ENCODE measurements around the gene NEURL4.

The NEURL4 gene

DNA sequence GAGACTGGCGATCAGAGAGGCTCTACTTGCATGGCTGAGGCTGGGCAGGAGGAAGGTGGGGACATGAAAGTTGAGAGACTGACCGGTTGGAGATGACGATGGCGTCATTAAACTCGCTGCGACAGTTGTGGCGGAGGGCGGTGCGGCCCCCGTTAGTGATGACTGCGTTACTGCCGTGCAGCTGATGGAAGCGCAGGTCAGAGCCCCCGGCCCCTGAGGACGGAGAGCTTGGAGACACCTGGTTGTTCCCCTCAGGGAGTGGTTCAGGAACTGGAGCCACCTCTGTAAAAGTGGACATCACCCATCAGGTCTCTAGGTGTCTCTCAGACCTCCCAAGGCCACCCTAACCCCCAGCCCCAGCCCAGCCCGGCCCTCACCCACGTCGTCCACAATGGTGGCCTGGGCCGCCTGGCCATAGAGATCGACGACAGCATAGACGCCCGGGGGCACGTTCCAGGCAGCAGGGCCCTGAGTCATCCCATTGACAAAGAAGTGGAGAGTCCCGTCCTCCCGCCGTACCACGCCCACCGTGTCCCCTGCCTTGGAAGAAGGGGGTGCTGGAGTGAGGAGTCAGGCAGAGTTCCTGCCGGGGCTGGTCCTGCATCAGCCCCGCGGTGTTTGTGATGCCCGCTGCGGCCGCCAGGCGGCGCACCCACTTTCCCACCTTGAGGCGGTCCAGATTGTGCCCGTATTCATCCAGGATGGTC lies 5.3 kb downstream of the NEURL4 start:
- peak; percentile 80 for DNase-seq (ENCODE audit: low spot score)

DNA sequence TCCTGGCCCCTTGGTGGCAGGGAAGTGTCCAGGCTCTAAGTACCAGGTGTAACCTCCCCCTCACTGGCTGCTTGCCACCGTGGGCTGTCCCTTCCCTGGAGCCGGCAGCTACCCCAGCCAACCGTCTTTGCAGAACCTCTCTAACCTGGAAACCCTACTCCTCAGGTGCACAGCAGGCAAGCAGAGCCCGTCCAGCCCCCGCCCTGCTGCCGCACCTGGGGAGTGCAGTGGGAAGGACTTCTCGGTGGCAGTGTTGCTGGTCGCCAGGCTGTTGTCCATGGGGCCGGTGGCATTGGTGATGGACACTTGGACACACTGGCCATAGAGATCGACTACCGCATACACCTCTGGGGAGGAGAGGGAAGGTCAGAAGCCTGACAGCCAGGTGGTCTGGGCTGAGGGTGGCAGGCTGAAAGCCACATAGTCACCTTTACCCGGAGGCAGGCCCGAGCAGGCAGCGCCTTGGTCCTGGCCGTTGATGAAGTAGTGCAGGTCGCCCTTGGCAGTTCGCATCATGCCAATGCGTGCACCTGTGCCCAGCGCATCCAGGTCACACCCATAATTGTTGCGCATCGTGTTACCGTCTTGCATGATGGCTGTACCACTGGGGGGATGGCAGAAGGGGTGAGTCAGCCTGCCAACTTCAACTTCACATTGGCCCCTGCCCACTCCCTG lies 6.5 kb downstream of the NEURL4 start:
- DNase-seq (ENCODE audit: low spot score), result no peak

GRCh38 chr17:7321466-7321865 lies 7.7 kb downstream of the NEURL4 start:
- DNase-seq (ENCODE audit: low spot score), result no peak

DNA sequence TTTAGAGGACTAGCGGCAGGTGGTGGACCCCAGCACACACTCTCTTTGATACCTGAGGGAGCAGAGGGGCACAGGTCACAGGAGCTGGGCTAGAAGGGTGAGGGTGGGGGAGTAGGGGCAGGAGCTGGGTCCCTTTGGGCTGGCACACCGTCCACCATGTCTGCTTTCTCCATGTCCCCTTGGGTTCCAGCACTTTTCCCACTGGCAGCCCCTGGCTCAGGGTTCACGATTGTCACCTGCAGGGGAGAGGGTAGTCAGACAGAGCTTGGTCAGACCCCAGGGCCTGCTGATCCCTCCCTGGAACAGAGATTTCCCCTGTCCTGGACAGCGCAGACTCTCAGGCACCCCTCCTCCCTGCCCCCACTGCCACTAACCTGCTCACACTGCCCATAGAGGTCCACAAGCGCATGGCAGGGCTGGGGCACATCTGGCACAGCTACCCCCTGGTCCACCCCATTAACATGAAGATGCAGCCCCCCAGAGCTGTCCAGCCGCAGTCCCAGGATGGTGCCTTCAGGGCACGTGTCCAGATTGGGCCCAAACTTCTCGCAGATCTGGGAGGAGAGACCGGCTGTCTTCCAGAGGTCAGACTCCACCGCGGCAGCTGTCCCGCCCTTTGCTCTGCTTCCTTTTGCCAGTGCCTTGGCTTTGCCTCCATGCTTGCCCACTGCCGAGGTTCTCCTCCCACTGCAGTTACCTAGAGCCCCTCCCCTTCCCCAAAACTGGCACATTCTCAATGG lies 10.8 kb downstream of the NEURL4 start:
- no peak for DNase-seq (ENCODE audit: low spot score)

DNA sequence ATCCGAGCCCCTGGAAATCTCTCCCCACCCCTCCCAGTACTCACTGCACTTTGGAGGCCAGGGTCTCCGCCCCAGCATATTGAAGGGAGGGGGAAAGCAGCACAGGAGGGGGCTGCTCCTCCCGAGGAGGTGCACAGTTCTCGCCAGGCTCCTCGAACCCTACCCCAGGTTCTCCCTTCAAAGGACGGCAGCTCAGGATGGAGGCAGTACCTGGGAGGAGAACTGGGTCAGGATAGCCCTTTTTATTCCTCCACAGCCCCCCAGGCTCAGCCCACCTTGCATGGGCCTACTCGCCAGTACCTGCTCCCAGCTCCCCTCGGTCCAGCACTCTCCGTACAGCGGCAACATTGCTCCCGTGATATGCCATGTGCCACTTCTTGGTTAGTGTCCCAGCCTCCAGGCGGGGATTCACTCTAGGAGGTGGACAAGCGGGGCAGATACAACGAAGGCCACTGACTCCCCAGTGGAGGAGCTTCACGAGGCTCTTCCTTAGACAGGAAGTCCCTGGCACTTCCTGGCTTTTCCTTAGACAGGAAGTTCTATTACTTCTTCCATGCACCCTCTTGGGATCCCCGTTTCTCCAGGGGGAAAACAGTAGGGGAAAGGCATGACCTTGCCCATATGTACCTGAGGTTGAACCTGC lies 11.9 kb downstream of the NEURL4 start:
- no peak for DNase-seq (ENCODE audit: low spot score)

DNA sequence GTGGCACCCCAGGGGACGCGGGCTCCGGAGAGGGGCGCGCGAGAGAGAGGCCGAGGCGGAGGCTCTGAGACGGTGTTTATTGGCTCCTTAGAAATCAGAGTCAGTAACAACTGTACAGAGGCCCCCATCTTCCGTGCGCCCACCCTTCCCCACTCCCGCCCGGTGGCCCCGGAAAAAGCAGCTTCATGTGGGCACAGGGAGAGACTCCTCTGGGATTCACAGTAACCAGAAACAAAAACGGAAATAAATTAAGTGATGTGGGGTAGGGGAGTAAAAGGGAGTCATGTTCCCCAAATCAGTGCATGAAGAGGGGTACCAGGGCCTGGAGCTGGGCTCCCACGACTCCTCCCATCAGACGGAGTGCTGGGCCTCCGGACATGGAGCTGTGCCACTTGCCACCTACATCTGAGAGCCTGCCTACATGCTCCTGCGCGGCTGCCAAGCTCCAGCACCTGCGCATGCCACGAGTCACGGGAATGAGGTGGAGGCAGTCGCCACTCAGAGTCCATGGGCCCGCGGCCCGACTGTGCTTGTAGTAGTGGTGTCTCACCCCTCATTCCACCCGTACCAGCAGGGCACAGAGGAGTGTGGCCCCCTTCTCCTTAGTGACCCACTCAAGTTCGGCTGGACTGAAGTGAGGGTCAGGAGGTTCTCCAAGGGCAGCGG lies 13.4 kb downstream of the NEURL4 start:
- no peak for DNase-seq (ENCODE audit: low spot score)

DNA sequence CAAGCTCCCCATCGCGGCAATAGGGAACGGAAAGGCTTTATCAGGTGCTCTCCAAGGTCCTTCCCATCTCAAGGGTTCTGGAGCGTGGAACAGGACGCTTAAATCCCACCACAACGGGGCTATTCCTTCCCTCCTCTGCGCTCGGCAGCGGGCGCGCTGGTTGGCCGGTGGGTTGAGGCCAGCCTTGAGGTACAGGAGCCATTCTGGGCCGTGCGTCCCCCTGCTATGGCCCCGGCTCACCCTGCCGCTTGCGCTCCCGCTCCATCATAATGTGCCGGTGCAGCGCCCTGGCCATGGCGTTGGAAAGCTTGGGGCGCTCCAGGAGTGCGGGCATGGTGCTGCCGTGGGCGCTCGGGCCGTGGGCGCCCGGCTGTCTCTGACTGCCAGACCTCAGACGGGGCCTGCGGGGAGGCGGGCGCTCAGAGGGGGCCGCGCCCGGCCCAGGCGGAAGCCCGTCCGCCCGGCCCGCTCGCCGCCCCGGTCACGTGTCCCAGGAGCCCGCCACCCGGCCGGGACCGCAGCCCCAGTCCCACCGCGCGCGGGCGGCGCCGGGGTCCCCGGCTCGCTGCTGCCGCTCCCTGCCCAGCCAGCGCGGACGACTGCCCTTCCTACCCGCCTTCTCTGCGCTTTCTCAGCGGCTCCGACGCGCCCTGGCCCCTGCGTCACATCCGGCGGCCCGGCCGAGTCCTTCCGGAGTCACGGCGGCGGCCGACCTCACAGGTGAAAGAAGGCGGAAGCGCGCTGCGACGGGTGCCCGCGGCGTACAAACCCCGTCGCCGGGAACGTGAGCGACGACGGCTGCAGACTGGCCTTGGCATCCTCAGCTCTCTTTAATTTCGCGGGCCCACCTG lies 14.2 kb downstream of the NEURL4 start, which contains the start of gene GPS2:
TSS of gene GPS2 (minus strand) at position 642 of the 851 bp plus-strand sequence. CDS start at position 334, 308 bp downstream.
- peak; percentile 90 for DNase-seq (ENCODE audit: low spot score)

- DNase-seq (ENCODE audit: low spot score), result no peak
Observed at GRCh38 chr17:7313890-7314718, 15.0 kb downstream of the NEURL4 start.

DNA sequence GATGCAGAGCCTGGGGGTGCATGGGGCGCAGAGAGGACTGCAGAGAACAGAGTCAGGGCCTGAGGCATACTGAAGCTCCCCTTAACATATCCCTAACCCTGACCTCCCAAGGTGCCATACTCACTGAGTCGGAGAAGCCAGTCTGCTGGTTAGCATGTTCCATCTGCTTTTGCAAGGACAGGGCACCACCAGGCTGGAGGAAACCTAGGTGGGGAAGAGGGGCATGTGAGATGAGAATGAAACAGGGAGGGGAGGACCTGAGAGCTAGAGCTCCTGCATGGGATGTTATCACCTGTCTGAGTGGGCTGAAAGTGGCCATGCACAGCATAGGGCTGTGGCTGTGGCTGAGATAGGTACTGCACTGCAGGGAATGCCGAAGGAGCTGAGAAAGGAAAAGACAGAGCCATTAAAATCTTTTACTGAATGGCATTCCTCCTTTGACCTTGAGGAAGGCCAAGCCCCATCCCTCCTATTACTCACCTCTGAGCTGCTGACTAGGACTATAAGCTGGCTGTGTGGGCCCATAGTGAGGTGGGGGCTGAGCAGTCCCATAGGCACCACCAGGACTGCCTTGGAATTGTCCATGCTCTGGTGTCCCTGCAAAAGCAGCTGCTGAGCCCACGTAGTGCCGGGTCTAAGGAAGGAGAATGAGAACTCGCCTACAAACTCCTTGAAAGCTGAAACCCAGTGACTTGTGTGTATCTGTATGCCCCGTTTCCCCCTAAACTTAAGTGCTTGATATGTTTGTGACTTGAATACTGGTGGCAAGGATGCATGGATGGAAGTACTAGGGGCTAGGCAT lies 15.8 kb downstream of the NEURL4 start:
- no peak for DNase-seq (ENCODE audit: low spot score)

- no peak for DNase-seq (ENCODE audit: low spot score)
Observed at GRCh38 chr17:7312432-7313087, 16.6 kb downstream of the NEURL4 start.

GRCh38 chr17:7311110-7311705 lies 17.9 kb downstream of the NEURL4 start:
- no peak for DNase-seq (ENCODE audit: low spot score)

DNA sequence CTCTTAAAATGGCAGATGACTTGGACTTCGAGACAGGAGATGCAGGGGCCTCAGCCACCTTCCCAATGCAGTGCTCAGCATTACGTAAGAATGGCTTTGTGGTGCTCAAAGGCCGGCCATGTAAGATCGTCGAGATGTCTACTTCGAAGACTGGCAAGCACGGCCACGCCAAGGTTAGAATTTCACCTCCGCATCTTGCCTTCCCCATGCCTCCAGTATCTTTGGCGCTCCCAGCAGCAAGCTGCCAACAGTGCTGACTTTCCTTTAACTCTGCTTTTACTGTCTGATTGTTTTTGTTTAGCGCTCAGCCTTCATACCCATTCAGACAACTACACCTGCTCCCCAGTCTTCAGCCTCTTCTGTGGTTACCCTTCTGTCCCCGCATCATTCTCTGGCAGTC lies 19.5 kb downstream of the NEURL4 start:
- no peak for DNase-seq (ENCODE audit: low spot score)

DNA sequence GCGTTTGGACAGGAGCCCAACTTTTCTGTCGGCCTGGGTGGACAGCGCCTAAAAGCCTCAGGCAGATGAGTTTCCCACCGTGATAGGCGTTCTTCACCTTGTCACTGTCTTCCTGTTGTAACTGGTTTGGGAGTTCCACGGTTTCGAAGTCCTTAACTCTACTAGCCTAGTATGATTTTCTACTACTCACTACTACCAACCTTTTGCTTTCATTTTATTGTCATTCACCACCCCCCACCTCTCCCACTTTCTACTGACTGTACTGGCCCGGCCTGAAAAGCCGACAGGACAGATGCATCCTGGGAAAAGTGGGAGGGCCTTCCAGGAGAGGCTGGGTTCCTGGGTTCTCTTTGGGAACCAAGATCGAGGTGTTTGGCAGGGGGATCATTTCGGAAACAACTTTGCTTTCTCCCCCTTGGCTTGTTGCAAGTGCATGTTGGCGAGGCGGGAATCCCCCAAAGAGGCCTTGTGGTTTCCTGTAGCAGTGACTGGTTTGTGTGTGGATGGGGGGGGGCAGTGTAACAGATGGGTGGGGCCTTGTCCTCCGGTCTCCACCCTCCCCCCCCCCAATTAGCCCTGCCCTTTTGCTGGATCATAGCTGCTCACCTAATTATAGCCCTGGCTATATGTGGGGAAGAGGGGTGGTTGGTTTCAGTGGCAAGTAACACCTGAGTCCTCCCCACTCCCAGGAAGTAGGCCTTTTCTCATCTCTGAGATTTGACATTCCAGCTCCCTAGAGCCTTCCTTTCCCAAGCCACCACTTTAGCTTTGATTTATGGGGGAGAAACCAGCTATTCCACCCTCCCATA lies 20.3 kb downstream of the NEURL4 start:
- peak; percentile 75 for DNase-seq (ENCODE audit: low spot score)

DNA sequence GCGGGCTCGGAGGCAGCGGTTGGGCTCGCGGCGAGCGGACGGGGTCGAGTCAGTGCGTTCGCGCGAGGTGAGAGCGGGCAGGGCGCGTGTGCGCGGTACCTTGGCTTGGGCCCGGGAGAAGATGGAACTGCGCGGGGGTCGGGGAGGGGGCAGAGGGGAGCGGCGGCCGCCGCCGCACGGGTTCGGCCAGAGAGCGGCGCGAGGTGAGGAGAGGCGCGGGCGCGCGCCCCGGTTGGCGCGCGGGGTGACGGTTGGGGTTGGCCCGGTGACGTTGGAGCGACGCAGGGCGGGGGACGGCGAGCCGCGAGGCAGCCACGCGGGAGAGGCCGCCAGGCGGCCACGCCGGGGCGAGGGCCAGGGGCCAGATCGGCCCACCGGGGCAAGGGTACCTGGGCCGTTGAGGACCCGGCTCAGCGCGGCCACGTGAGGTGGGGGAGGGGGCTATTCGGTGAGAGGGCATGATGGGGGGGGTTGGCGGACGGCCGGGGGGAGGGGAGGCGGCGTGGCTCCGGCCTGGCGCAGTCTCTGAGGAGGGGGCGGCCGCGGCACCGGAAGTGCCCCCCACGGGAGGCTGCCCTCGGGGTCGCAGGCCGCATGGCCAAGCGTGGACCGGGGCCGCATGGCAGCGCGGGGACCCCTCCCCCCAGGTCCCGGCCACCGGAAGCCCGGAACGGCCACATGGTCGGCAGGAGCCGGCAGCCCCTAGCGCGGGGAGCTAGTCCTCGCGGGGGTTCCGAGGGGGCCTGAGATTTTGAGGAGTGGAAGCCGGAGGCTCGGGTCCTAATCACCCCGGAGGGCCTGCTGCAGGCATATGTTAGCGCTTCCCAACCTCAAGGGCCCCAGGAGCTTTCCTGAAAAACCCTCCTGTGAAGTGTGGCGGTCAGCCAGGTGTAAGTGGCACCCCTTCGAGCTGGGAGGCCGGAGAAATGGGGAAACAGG lies 21.2 kb downstream of the NEURL4 start:
- DNase-seq (ENCODE audit: low spot score), result no peak

DNA sequence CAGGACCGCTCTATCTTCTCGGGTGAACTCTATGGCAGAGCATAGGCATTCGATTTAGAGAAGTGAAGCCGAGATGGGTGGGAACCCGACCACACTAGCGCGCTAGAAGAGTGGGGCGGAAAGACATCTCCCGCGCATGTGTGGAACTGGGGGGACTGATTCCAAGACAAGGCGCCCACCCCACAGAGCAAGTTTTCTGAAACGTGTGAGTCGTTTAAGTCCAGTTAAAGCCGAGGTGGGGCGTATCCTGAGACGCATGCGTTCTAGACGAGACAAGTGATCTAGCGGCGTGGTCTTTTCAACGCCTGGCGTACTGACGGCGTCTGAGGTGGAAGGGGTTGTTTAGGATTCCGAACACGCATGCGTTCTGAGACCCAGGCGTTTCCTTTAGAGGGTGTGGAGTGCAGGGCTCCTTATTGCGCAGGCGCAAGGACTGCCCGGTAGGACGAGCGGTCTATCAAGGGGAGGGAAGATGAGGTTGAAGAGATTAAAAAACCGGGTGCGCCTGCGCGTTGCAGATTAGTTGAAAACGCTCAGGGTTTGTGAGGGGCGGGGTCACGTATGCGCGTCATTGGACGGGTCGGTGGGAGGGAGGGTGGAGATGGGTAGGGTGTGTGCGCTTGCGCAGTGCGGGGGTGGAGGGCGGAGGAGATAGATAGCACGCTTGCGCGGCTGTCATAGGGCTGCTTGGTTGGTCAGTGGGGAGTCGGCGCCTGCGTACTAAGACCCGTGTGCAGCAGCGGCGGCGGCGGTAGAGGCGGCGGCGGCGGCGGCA lies 22.0 kb downstream of the NEURL4 start, which contains the start of gene EIF5A:
TSS of gene EIF5A (plus strand) at position 718 of the 775 bp plus-strand sequence. CDS start 2,008 bp downstream, outside the sequence.
- peak; percentile 96 for DNase-seq (ENCODE audit: low spot score)
